Rectal smooth muscle tissue (tissue), 1 donor: ENCODE results near the gene DDIAS.
"Not testable (repeated sequence)": the region's sequence is repeated elsewhere in the genome, so short reads cannot be mapped to it uniquely, and the experiment has no call there.

Experiments
- H3K27ac ChIP-seq: one replicate; pipeline ENCODE4 v1.7.0; 2013; ENCODE audit warnings: low read depth, low read length, inconsistent platforms
- H3K27me3 ChIP-seq: one replicate; pipeline ENCODE4 v1.7.0; 2013; ENCODE audit warnings: low read length; ENCODE audit not compliant: control insufficient read depth, insufficient read depth
- H3K36me3 ChIP-seq: one replicate; pipeline ENCODE4 v1.7.0; 2013; ENCODE audit warnings: low read length; ENCODE audit not compliant: control insufficient read depth, insufficient read depth
- H3K4me1 ChIP-seq: one replicate; pipeline ENCODE4 v1.7.0; 2013; ENCODE audit warnings: low read length; ENCODE audit not compliant: control insufficient read depth, insufficient read depth
- H3K4me3 ChIP-seq: one replicate; pipeline ENCODE4 v1.7.0; 2013; ENCODE audit warnings: low read length
- H3K9ac ChIP-seq: one replicate; pipeline ENCODE4 v1.7.0; 2013; ENCODE audit warnings: low read length

The DDIAS gene

DNA sequence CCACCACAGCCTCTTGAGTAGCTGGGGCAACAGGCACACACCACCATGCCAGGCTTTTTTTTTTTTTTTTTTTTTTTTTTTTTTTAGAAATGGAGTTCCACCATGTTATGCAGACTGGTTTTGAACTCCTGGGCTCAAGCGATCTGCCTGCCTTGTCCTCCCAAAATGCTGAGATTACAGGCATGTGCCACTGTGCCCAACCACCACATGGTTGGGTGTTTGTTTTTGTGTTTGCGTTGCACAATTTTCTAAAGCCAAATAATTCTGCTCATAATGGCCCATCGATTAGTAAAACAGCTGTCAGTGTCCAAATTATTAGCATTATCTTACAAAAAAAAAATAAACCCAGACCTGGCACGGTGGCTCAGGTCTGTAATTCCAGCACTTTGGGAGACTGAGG is 65.8 kb downstream of the DDIAS start:
- Histone ChIP-seq H3K9ac (no peak overlapping the region), H3K4me3 (no peak overlapping the region), H3K36me3 (no peaks in the 10 kb centered on the region), H3K27me3 (no peaks in the 10 kb centered on the region), H3K4me1 (no peaks in the 10 kb centered on the region), H3K27ac (no peak overlapping the region)

DNA sequence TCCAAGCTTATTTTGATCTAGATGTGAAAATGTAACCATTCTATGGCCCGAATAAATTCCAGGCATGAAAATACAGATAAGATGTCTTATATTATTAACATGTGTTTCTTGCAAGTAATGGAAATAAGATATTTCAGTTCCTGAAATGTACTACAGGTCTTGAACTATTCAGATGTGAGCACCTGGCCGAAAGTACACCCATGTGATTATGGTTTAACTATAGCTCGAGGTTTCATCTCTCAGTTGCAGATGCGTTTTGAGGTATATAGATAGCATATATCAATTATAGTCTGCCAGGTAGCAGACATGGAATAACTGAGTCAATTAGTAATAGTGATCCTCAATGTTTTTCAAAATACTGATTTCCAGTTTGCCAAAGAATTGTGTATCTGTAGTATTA is 68.3 kb downstream of the DDIAS start:
- H3K27ac ChIP-seq: no peak overlapping the region
- no peaks in the 10 kb centered on the region for H3K36me3 ChIP-seq

GRCh38 chr11:82970507-82971083 is 69.1 kb downstream of the DDIAS start:
- H3K9ac ChIP-seq, H3K4me1 ChIP-seq, H3K27ac ChIP-seq, H3K36me3 ChIP-seq, H3K4me3 ChIP-seq, H3K27me3 ChIP-seq: not testable (repeated sequence)

More for the DNA sequence above, 68.3 kb downstream of the DDIAS start:
- no peak overlapping the region for H3K9ac ChIP-seq
- H3K4me3 ChIP-seq: no peak overlapping the region
- no peaks in the 10 kb centered on the region for H3K4me1 ChIP-seq
- no peaks in the 10 kb centered on the region for H3K27me3 ChIP-seq

DNA sequence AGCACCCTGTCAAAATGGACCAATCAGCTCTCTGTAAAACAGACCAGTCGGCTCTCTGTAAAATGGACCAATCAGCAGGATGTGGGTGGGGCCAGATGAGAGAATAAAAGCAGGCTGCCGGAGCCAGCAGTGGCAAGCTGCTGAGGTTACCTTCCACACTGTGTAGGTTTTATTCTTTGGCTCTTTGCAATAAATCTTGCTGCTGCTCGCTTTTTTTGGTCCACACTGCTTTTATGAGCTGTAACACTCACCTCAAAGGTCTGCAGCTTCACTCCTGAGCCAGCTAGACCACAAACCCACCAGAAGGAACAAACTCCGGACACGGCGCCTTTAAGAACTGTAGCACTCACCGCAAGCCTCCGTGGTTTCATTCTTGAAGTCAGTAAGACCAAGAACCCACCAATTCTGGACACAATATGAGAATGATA is 70.0 kb downstream of the DDIAS start:
- H3K27ac ChIP-seq, H3K27me3 ChIP-seq, H3K9ac ChIP-seq, H3K4me1 ChIP-seq, H3K36me3 ChIP-seq, H3K4me3 ChIP-seq: not testable (repeated sequence)

DNA sequence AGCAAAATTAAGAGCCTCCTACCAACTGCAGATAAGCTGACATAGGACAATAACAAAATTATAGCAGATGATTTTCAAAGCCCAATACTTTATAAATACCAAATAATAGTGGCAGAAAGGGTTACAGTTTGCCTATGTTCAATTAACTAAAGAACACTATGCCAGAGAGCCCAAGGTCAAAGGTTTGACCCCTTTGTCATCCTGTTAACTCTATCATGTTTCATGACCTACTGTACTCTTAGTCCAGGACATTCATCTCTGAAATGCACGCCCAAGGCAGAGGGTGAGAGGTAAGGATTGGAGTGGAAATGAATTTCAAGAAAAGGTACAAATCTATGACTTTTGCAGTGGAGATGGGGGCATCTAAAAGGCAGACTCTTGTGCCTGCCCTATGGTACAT is 70.6 kb downstream of the DDIAS start:
- H3K27me3 ChIP-seq: no peaks in the 10 kb centered on the region
- H3K36me3 ChIP-seq: no peaks in the 10 kb centered on the region
- no peak overlapping the region for H3K9ac ChIP-seq
- no peaks in the 10 kb centered on the region for H3K4me1 ChIP-seq
- H3K27ac ChIP-seq: no peak overlapping the region
- H3K4me3 ChIP-seq: no peak overlapping the region

GRCh38 chr11:82974135-82974534 is 72.6 kb downstream of the DDIAS start:
- no peaks in the 10 kb centered on the region for H3K36me3 ChIP-seq
- H3K4me1 ChIP-seq: no peaks in the 10 kb centered on the region
- H3K27ac ChIP-seq: no peak overlapping the region
- H3K9ac ChIP-seq: no peak overlapping the region
- no peak overlapping the region for H3K4me3 ChIP-seq
- no peaks in the 10 kb centered on the region for H3K27me3 ChIP-seq

- Histone ChIP-seq H3K36me3 (no peaks in the 10 kb centered on the region), H3K4me1 (no peaks in the 10 kb centered on the region), H3K9ac (no peak overlapping the region), H3K27me3 (no peaks in the 10 kb centered on the region), H3K4me3 (no peak overlapping the region), H3K27ac (no peak overlapping the region)
Measured at GRCh38 chr11:82974851-82975250, 73.3 kb downstream of the DDIAS start.

DNA sequence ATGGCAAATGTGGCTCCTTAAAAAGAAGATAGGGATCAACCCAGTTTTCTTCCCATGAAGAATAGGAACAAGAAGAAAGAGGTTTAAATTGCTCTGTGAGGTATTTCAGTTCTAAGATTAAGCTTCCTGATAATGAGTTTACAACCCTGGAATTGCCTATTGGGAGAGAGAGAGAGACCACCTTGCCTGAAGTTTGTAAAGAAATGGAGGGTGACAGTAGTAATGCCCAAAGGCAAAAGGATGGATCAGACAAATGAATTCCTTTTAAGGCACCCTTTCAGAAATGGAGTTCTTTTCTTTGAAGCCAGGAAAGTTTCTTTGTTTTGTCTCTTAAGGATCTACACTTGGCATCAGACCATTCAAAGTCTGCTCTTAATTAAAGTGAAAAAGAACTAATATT is 74.3 kb downstream of the DDIAS start:
- no peaks in the 10 kb centered on the region for H3K27me3 ChIP-seq
- H3K9ac ChIP-seq: no peak overlapping the region
- no peak overlapping the region for H3K27ac ChIP-seq
- H3K4me1 ChIP-seq: no peaks in the 10 kb centered on the region
- no peak overlapping the region for H3K4me3 ChIP-seq
- no peaks in the 10 kb centered on the region for H3K36me3 ChIP-seq

GRCh38 chr11:82976786-82977185 is 75.2 kb downstream of the DDIAS start:
- Histone ChIP-seq H3K4me3 (no peak overlapping the region), H3K27ac (no peak overlapping the region), H3K36me3 (no peaks in the 10 kb centered on the region), H3K9ac (no peak overlapping the region), H3K4me1 (no peaks in the 10 kb centered on the region), H3K27me3 (no peaks in the 10 kb centered on the region)

DNA sequence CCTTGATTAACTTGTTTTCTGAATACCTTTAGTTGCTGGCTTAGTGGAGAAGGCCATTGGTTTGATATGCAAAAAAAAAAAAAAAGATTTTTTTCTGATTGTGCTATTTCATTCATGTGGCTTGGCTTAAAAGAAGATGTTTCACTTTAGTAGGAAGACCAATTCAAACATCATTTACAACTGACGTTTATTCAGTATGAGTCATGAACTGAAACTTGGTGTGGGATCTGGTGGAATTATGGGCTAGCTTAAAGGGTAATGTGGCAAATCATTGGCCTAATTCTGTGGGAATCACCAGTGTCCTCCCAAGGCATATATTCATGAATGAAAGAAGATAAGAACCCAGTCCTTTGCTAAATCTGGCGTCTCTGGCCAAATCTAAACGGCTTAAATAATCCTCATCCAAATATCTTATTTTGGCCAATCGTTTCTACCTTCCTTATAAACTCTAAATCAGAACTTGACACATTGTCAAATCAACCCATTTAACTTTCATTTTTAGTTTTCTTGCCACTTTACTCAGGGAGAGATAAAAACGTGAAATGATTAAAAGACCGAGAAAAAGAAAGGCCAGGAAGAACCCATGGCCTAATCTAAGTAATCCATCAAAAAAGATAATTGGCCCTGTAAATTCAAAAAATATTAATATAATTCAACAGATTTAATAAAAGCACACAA is 77.0 kb downstream of the DDIAS start:
- no peaks in the 10 kb centered on the region for H3K36me3 ChIP-seq
- no peak overlapping the region for H3K27ac ChIP-seq
- no peaks in the 10 kb centered on the region for H3K4me1 ChIP-seq
- no peaks in the 10 kb centered on the region for H3K27me3 ChIP-seq
- no peak overlapping the region for H3K4me3 ChIP-seq
- H3K9ac ChIP-seq: no peak overlapping the region

DNA sequence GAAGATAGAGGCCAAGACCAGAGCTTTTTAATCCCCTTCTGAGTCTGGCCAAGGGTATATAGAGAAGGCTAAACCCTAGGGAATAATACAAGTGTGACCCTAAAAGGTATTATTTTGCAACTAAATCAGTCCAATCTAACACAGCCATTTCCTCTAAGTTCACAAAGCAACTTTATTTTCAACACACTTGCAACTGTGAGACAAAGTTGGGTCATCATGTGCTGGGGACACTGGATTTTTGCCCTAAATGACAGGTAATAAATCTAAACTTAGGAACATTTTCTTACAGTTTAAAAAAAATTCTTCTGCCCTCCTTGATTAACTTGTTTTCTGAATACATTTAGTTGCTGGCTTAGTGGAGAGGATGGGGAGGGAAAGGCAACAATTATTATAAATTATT is 78.3 kb downstream of the DDIAS start:
- H3K36me3 ChIP-seq: peaks cover 5% of the 10 kb centered on the region
- no peak overlapping the region for H3K4me3 ChIP-seq
- H3K4me1 ChIP-seq: no peaks in the 10 kb centered on the region
- H3K27me3 ChIP-seq: no peaks in the 10 kb centered on the region
- no peak overlapping the region for H3K27ac ChIP-seq
- no peak overlapping the region for H3K9ac ChIP-seq

- no peaks in the 10 kb centered on the region for H3K27me3 ChIP-seq
- peaks cover 5% of the 10 kb centered on the region for H3K36me3 ChIP-seq
- H3K4me1 ChIP-seq: no peaks in the 10 kb centered on the region
- no peak overlapping the region for H3K9ac ChIP-seq
- no peak overlapping the region for H3K27ac ChIP-seq
- H3K4me3 ChIP-seq: no peak overlapping the region
Measured at GRCh38 chr11:82980292-82980691, 78.8 kb downstream of the DDIAS start.

GRCh38 chr11:82980947-82981346 is 79.4 kb downstream of the DDIAS start:
- no peaks in the 10 kb centered on the region for H3K4me1 ChIP-seq
- peaks cover 5% of the 10 kb centered on the region for H3K36me3 ChIP-seq

More at GRCh38 chr11:82980947-82981346, 79.4 kb downstream of the DDIAS start:
- Histone ChIP-seq H3K27me3 (no peaks in the 10 kb centered on the region), H3K4me3 (no peak overlapping the region), H3K9ac (no peak overlapping the region), H3K27ac (no peak overlapping the region)
